Hair follicular keratinocyte (primary cell): ENCODE measurements around the gene ZCCHC8. TPM values are rescaled to one million over a fixed set of nuclear protein-coding genes. Genes with fewer than 3 reads are reported as not detected.

Experiments used
- total RNA-seq: library from RNA; depleted of rRNA; stranded (reverse); fragments of >200 nt; gene quantifications from 2 replicates; pipeline ENCODE4 v1.2.3, GENCODE V29; 2015

ZCCHC8 gene
- total RNA-seq, result 13.4 and 15.7 TPM in 2 replicates

GRCh38 chr12:122500685-122501488, at the start of gene ZCCHC8:
Gene ZCCHC8 (minus strand): TSS chr12:122500932. CDS start chr12:122500840, 92 bp downstream.

GRCh38 chr12:122526683-122527477, 26.1 kb upstream of the ZCCHC8 start, which contains the start of the genes KNTC1 and RSRC2:
Gene KNTC1 (plus strand): TSS chr12:122527249. CDS start chr12:122530064, 2,815 bp downstream.
Gene RSRC2 (minus strand): TSS chr12:122526936. CDS start chr12:122526853, 83 bp downstream.

GRCh38 chr12:122421821-122422729, 78.7 kb downstream of the ZCCHC8 start, which contains the start of gene CLIP1:
Gene CLIP1 (minus strand): TSS chr12:122422669. CDS start chr12:122380452, 42,217 bp downstream.

Other genes with a start within 250 kb of the ZCCHC8 start
- 11.9 and 16.5 TPM in 2 replicates for gene VPS33A, start 234.4 kb downstream of the ZCCHC8 start, total RNA-seq
- 21.3 and 25.8 TPM in 2 replicates for gene CLIP1, start 78.3 kb downstream of the ZCCHC8 start, total RNA-seq
- gene RSRC2, start 26.0 kb upstream of the ZCCHC8 start, total RNA-seq, result 24.6 and 31.4 TPM in 2 replicates
- 16.1 and 28.1 TPM in 2 replicates for gene KNTC1, start 26.3 kb upstream of the ZCCHC8 start, total RNA-seq
- gene HCAR2, start 202.4 kb upstream of the ZCCHC8 start, total RNA-seq, result 0.61 and 2.1 TPM in 2 replicates
- gene HCAR3, start 215.9 kb upstream of the ZCCHC8 start, total RNA-seq, result 1.4 and 4.3 TPM in 2 replicates
- 0.11 and 0.31 TPM in 2 replicates for gene HCAR1, start 229.9 kb upstream of the ZCCHC8 start, total RNA-seq